GM23338 (cell line): Measurements from ENCODE around the gene BMF. TPM values are rescaled to one million over a fixed set of nuclear protein-coding genes. Genes with fewer than 3 reads are reported as not detected.

Source experiments
- ATAC-seq: fragments of 200-7000 bp; cut with Tn5 transposase; 3 replicates; pipeline ENCODE4 v1.9.1; 2020
- DNase-seq: peaks from one replicate; pipeline ENCODE4 v3.0.0-alpha.2; 2015; ENCODE audit warnings: low spot score
- H2AFZ ChIP-seq: fragments of 200-600 bp; sonication (generic); 2 replicates; pipeline ENCODE4 v1.8.0; 2016; ENCODE audit warnings: antibody characterized with exemption, mild to moderate bottlenecking, moderate library complexity
- H3F3A ChIP-seq: fragments of 200-600 bp; sonication (generic); replicated peaks from 2 replicates; pipeline ENCODE4 v1.8.0; 2017; ENCODE audit warnings: antibody characterized with exemption, mixed run types, low read depth
- H3K27ac ChIP-seq: fragments of 200-600 bp; sonication (generic); 2 replicates; pipeline ENCODE4 v1.6.1; 2016; ENCODE audit warnings: low read depth
- H3K27me3 ChIP-seq: fragments of 200-600 bp; sonication (generic); 2 replicates; pipeline ENCODE4 v1.8.0; 2016; ENCODE audit warnings: mild to moderate bottlenecking, mixed run types, moderate library complexity; ENCODE audit not compliant: insufficient read depth
- H3K36me3 ChIP-seq: fragments of 200-600 bp; sonication (generic); 2 replicates; pipeline ENCODE4 v1.8.0; 2016; ENCODE audit warnings: mild to moderate bottlenecking; ENCODE audit not compliant: insufficient read depth
- H3K4me1 ChIP-seq: fragments of 200-600 bp; sonication (generic); 2 replicates; pipeline ENCODE4 v1.8.0; 2016; ENCODE audit warnings: mild to moderate bottlenecking, moderate library complexity; ENCODE audit not compliant: insufficient read depth
- H3K4me2 ChIP-seq: fragments of 200-600 bp; sonication (generic); 2 replicates; pipeline ENCODE4 v1.7.1; 2017; ENCODE audit warnings: mixed run types
- H3K4me3 ChIP-seq: fragments of 200-600 bp; sonication (generic); 2 replicates; pipeline ENCODE4 v1.6.1; 2016; ENCODE audit warnings: mixed run types
- H3K79me2 ChIP-seq: fragments of 200-600 bp; sonication (generic); replicated peaks from 2 replicates; pipeline ENCODE4 v1.8.0; 2017; ENCODE audit warnings: mild to moderate bottlenecking; ENCODE audit not compliant: insufficient read depth
- H3K9me2 ChIP-seq: fragments of 200-600 bp; sonication (generic); 2 replicates; pipeline ENCODE4 v1.8.0; 2017; ENCODE audit not compliant: insufficient read depth
- H4K20me1 ChIP-seq: fragments of 200-600 bp; sonication (generic); replicated peaks from 2 replicates; pipeline ENCODE4 v1.8.0; 2017; ENCODE audit warnings: mild to moderate bottlenecking; ENCODE audit not compliant: insufficient read depth
- H3K27ac Mint-ChIP-seq: 2 replicates; pipeline ENCODE4 v1.8.0; 2020; ENCODE audit warnings: inconsistent platforms, mild to moderate bottlenecking, moderate library complexity, mixed read lengths
- H3K27me3 Mint-ChIP-seq: 3 replicates; pipeline ENCODE4 v1.8.0; 2022; ENCODE audit warnings: low read depth, mild to moderate bottlenecking, moderate library complexity, mixed read lengths, inconsistent platforms; ENCODE audit not compliant: insufficient read depth, poor library complexity
- H3K36me3 Mint-ChIP-seq: 3 replicates; pipeline ENCODE4 v1.8.0; 2021; ENCODE audit warnings: low read depth, mild to moderate bottlenecking, inconsistent platforms, moderate library complexity, mixed read lengths
- H3K4me1 Mint-ChIP-seq: 3 replicates; pipeline ENCODE4 v1.8.0; 2020; ENCODE audit warnings: mild to moderate bottlenecking, inconsistent platforms, mixed read lengths
- H3K4me3 Mint-ChIP-seq: 3 replicates; pipeline ENCODE4 v1.8.0; 2021; ENCODE audit warnings: moderate library complexity, mild to moderate bottlenecking, inconsistent platforms, mixed read lengths
- H3K9me3 Mint-ChIP-seq: 3 replicates; pipeline ENCODE4 v1.8.0; 2020; ENCODE audit warnings: moderate library complexity, mild to moderate bottlenecking, inconsistent platforms, mixed read lengths
- CREB1 ChIP-seq: fragments of 250-450 bp; sonication (Bioruptor Pico); IDR thresholded peaks from 2 replicates; pipeline ENCODE4 v1.5.0; 2020; ENCODE audit warnings: low read depth, mild to moderate bottlenecking, moderate library complexity
- CTCF ChIP-seq, 2 experiments: fragments of 200-600 bp in 1 of 2; sonication (generic) in 1 of 2; conservative IDR thresholded peaks; 2 replicates each; pipeline versions ENCODE4 v1.5.1 to v1.6.1; 2016 to 2017; ENCODE audit warnings: antibody characterized with exemption in 2 of 2, low read depth in 2 of 2, mild to moderate bottlenecking in 2 of 2, moderate library complexity in 1 of 2
- ETS1 ChIP-seq: IDR thresholded peaks from 2 replicates; pipeline ENCODE4 v1.6.1; 2016; ENCODE audit warnings: antibody characterized with exemption
- EZH2 ChIP-seq: fragments of 200-600 bp; sonication (generic); IDR thresholded peaks from one replicate; pipeline ENCODE4 v1.8.0; 2017; ENCODE audit warnings: antibody characterized with exemption, mild to moderate bottlenecking, low read depth; ENCODE audit not compliant: unreplicated experiment
- EZH2phosphoT487 ChIP-seq: fragments of 200-600 bp; sonication (generic); IDR thresholded peaks from one replicate; pipeline ENCODE4 v1.8.1; 2018; ENCODE audit warnings: antibody characterized with exemption; ENCODE audit not compliant: unreplicated experiment
- JUNB ChIP-seq: IDR thresholded peaks from one replicate; pipeline ENCODE4 v1.6.1; 2016; ENCODE audit warnings: antibody characterized with exemption; ENCODE audit not compliant: unreplicated experiment
- NANOG ChIP-seq: IDR thresholded peaks from 2 replicates; pipeline ENCODE4 v1.6.1; 2016; ENCODE audit warnings: antibody characterized with exemption, borderline replicate concordance
- ZNF114 ChIP-seq: fragments of 250-450 bp; sonication (Bioruptor Pico); IDR thresholded peaks from 2 replicates; pipeline ENCODE4 v1.5.0; 2020; ENCODE audit warnings: mild to moderate bottlenecking, moderate library complexity
- ZNF331 ChIP-seq: fragments of 250-450 bp; sonication (Bioruptor Pico); IDR thresholded peaks from 2 replicates; pipeline ENCODE4 v1.5.0; 2020; ENCODE audit warnings: low read depth, mild to moderate bottlenecking, moderate library complexity
- ZNF462 ChIP-seq: fragments of 250-450 bp; sonication (Bioruptor Pico); IDR thresholded peaks from 2 replicates; pipeline ENCODE4 v1.5.0; 2020; ENCODE audit warnings: mild to moderate bottlenecking, moderate library complexity
- polyA plus RNA-seq: library from polyadenylated mRNA; unstranded; fragments of >200 nt; fragmentation: Nextera tagmentation; extraction: Ambion mirVana; gene quantifications from 2 replicates; pipeline ENCODE4 v1.2.1, GENCODE V29; 2016
- total RNA-seq: library from RNA; depleted of rRNA; stranded (reverse); fragments of >200 nt; shearing (Covaris generic); gene quantifications from 2 replicates; pipeline ENCODE4 v1.2.3, GENCODE V29; 2014

BMF gene
- total and polyA plus RNA-seq, 2 experiments from 2014 or later, result 2.0 to 20.3 TPM

GRCh38 chr15:40062816-40063562 lies 45.7 kb downstream of the BMF start:
- H3K27me3 ChIP-seq, result no peaks in the 10 kb centered on the region
- Mint-ChIP-seq H3K36me3 (no peaks in the 10 kb centered on the region; the same call in 2 of the 3 replicates), H3K27me3 (peaks cover 2% of the 10 kb centered on the region), H3K4me3 (no peak overlapping the region), H3K9me3 (no peaks in the 10 kb centered on the region), H3K4me1 (peaks cover 25% of the 10 kb centered on the region), H3K27ac (no peak overlapping the region)
- no peak overlapping the region for H3K4me2 ChIP-seq
- no peak for TF ChIP-seq ZNF462 (CRISPR knock-in tag)
- no peak for TF ChIP-seq CTCF (conservative IDR thresholded peaks at IDR 0.05; ENCODE audit: low read depth in 2 of 2)
- no peak for TF ChIP-seq EZH2phosphoT487
- TF ChIP-seq CREB1 (CRISPR knock-in tag), result no peak
- TF ChIP-seq JUNB, result no peak
- no peak for TF ChIP-seq ZNF114 (CRISPR knock-in tag)
- no peak for TF ChIP-seq EZH2
- TF ChIP-seq NANOG, result no peak
- no peak for TF ChIP-seq ZNF331
- TF ChIP-seq ETS1, result no peak
- no peaks in the 10 kb centered on the region for H3F3A ChIP-seq
- ATAC-seq (peak; percentile 55), DNase-seq (no peak)
- H3K9me2 ChIP-seq, result no peaks in the 10 kb centered on the region
- no peaks in the 10 kb centered on the region for H3K79me2 ChIP-seq
- H2AFZ ChIP-seq, result no peak overlapping the region
- H3K4me1 ChIP-seq, result no peaks in the 10 kb centered on the region; the same call in 1 of the 2 replicates
- H4K20me1 ChIP-seq, result no peaks in the 10 kb centered on the region
- no peak overlapping the region for H3K4me3 ChIP-seq
- H3K36me3 ChIP-seq, result no peaks in the 10 kb centered on the region
- no peak overlapping the region for H3K27ac ChIP-seq
